Pancreas (tissue), 10 donors: ENCODE results near the gene TEPSIN. TPM values are rescaled to one million over a fixed set of nuclear protein-coding genes. Genes with fewer than 3 reads are reported as not detected.

Experiments
- ATAC-seq, 4 donors: fragments of 200-7000 bp; cut with Tn5 transposase; one replicate each; pipeline versions ENCODE4 v1.8.0 to v1.9.1; 2020; ENCODE audit warnings: mild to moderate bottlenecking in 4 of 4, moderate library complexity in 4 of 4
- DNase-seq, 6 donors: peaks; one replicate each; pipeline ENCODE4 v3.0.0-alpha.2; 2020
- FAIRE-seq: peaks from 2 replicates; lab custom pipeline; 2012; peaks lifted over from hg19 to GRCh38; lab: Jason Lieb, UNC
- H3K27ac ChIP-seq, 4 donors: fragments of 200-600 bp; sonication (generic); 1 replicate in 3 of 4; 2 replicates in 1 of 4; pipeline versions ENCODE4 v1.5.0 to v1.8.0; 2020
- H3K27me3 ChIP-seq, 4 donors: fragments of 200-600 bp; one replicate each; pipeline ENCODE4 v1.8.0; 2021
- H3K36me3 ChIP-seq, 3 donors: fragments of 200-600 bp; sonication (generic) in 1 of 3; one replicate each; pipeline versions ENCODE4 v1.5.0 to v1.8.0; 2020 to 2021
- H3K4me1 ChIP-seq, 3 donors: fragments of 200-600 bp; one replicate each; pipeline ENCODE4 v1.8.0; 2021
- H3K4me3 ChIP-seq, 4 donors: fragments of 200-600 bp; sonication (generic) in 2 of 4; one replicate each; pipeline versions ENCODE4 v1.5.0 to v1.8.0; 2020 to 2021
- H3K9me3 ChIP-seq, 4 donors: fragments of 200-600 bp; one replicate each; pipeline ENCODE4 v1.8.0; 2021
- WGBS, 2 donors: extraction: QIAGEN DNeasy Blood & Tissue Kit; methylation state at CpG; one replicate each; pipeline ENCODE4 v1.1.7; 2013; 5-methylcytosine and 5-hydroxymethylcytosine counted together
- intact Hi-C, 3 donors: fragments of 100-400 bp; cut with DNase I; formaldehyde crosslinking; loops; one replicate each; pipeline versions ENCODE4 v1.11.1 to v1.14.2; 2022
- polyA plus RNA-seq, 2 donors: library from polyadenylated mRNA; stranded (reverse); fragments of 200-250 nt; gene quantifications; one replicate each; pipeline ENCODE4 v1.2.3, GENCODE V29; 2013
- total RNA-seq, 6 donors: library from RNA; stranded (reverse); fragmentation: NEBNext Ultra II Directional in 4 of 6; extraction: Animal tissue kit (Norgen Biotek cat#: 25700) in 4 of 6; gene quantifications; one replicate each; pipeline versions ENCODE4 v1.2.1 to v1.2.4, GENCODE V29; 2021 to 2023
- TF ChIP-seq, protein P1 (sequence below), 4 donors: fragments of 200-600 bp; sonication (generic) in 3 of 4; IDR thresholded peaks; one replicate each; pipeline versions ENCODE4 v1.5.0 to v1.8.0; 2021; ENCODE audit warnings: antibody characterized with exemption in 4 of 4
- donor health status: healthy with polysubstance abuse.
- donor health status: DM: no; HTN: no; CAD: no; lungs with moderate emphysema.
- donor health status: DM: no; HTN: no; CAD: no.
- donor health status: control.
- donor health status: control.
- donor health status: Bipolar disorder and iron deficiency.
- donor health status: DM: yes; HTN: yes; CAD: no.
- donor health status: DM: no; HTN: no; CAD: no.
- donor health status: DM: no; HTN: no; CAD: no.
- donor health status: DM: yes; HTN: yes; CAD: no.

The TEPSIN gene
- total and polyA plus RNA-seq, 8 donors = 13.8 to 98.5 (median 18.9) TPM

DNA sequence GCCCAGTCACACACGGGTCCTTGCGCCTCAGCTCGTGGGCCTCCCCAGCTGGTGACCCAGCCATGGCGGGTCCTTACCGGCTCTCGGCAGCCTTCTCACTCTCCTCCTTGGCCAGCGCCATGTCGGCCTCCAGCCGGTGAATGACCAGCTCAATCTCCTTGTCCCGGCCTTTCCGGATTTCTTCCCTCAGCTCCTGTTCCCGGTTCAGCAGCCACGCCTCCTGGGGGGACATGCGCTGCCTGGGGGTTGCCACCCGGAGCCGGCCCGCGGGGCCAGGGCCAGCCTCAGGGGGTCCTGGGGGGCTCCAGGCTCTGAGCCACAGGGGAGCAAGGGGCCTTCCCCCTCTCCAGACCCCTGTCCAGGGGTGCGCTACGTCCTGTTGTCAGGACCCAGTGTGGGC lies 47.7 kb downstream of the TEPSIN start:
- intact Hi-C loops = loop anchor here in 1 of 3 donors (5.0 kb wide), 1 partner anchor 49 kb away; no protein-coding TSS in a partner anchor
- peak in 2 of 6 donors; percentile 19 to 58 for DNase-seq
- Histone ChIP-seq H3K36me3 (no peaks in the 10 kb centered on the region), H3K27me3 (no peaks in the 10 kb centered on the region), H3K4me1 (no peaks in the 10 kb centered on the region), H3K9me3 (no peaks in the 10 kb centered on the region), H3K4me3 (no peak overlapping the region), H3K27ac (no peak overlapping the region)
- TF ChIP-seq, protein P1, sequence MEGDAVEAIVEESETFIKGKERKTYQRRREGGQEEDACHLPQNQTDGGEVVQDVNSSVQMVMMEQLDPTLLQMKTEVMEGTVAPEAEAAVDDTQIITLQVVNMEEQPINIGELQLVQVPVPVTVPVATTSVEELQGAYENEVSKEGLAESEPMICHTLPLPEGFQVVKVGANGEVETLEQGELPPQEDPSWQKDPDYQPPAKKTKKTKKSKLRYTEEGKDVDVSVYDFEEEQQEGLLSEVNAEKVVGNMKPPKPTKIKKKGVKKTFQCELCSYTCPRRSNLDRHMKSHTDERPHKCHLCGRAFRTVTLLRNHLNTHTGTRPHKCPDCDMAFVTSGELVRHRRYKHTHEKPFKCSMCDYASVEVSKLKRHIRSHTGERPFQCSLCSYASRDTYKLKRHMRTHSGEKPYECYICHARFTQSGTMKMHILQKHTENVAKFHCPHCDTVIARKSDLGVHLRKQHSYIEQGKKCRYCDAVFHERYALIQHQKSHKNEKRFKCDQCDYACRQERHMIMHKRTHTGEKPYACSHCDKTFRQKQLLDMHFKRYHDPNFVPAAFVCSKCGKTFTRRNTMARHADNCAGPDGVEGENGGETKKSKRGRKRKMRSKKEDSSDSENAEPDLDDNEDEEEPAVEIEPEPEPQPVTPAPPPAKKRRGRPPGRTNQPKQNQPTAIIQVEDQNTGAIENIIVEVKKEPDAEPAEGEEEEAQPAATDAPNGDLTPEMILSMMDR (IDR thresholded peaks at IDR 0.05) = no peak
- FAIRE-seq = no peak
- no peak for ATAC-seq
- 93 to 94% methylated on average over 20 of the region's 20 CpGs for WGBS, 2 donors

DNA sequence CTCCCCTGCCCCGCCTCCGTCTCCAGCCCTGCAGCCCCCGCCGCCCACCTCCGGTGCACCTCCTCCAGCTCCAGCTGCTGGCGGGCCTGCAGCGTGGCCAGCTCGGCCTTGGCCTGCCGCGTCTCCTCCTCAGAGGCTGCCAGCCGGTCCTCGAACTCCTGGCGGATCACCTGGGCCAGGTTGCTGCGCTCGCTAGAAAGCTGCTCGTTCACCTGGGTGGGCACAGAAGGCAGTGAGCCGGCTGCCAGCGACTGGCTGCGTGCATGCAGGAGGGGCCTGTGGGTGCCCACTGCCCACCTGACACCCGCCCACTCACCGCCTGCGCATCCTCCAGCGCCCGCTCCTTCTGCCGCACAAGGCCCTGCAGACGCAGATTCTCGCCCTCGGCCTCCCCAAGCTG lies 48.3 kb downstream of the TEPSIN start:
- ATAC-seq = no peak
- no peaks in the 10 kb centered on the region for H3K36me3 ChIP-seq
- no peaks in the 10 kb centered on the region for H3K27me3 ChIP-seq
- TF ChIP-seq, protein P1 (IDR thresholded peaks at IDR 0.05) = no peak
- H3K9me3 ChIP-seq = no peaks in the 10 kb centered on the region
- DNase-seq = peak in 1 of 6 donors; percentile 20
- 94 to 95% methylated on average over 28 of the region's 28 CpGs for WGBS, 2 donors
- H3K4me1 ChIP-seq = no peaks in the 10 kb centered on the region
- FAIRE-seq = no peak
- H3K27ac ChIP-seq = no peak overlapping the region
- H3K4me3 ChIP-seq = no peak overlapping the region
- intact Hi-C loops = loop anchor here in 1 of 3 donors (5.0 kb wide), 1 partner anchor 48 kb away; no protein-coding TSS in a partner anchor

DNA sequence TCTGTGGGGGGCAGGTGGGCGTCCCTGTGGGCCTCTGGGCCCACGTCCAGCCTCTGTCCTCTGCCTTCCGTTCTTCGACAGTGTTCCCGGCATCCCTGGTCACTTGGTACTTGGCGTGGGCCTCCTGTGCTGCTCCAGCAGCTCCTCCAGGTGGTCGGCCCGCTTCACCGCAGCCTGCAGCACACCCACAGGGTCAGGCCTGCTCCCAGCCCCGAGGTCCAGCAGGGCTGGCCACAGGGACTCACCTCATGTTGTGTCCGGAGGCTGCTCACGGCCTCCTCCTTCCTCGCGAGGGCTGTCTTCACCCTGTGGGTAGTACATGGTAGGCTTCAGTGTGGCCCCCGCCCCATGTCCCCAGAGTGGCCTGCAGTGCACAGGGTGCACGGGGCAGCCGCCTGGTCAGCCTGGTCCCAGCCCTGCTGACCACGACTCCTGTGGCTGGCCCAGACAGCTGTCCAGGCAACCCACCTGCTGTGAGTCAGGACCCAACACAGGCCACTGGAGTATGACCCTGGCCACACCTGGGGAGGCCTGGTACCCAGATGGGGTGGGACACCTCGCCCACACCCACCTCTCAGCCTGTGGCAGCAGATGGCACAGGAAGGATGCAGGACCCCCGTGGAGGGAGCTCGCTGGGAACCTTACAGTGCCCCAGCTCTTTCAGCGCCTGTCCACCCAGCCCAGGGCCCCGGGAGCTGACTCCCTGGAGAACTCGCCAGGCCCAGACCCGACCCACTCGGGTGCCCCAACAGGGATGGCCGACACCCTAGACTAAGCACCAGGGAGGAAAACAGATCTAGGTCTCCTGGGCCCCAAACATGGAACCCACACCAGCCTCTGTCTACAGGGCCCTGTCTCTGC lies 49.0 kb downstream of the TEPSIN start:
- WGBS, 2 donors = 80 to 84% methylated on average over 24 to 27 of the region's 27 CpGs
- Histone ChIP-seq H3K4me1 (no peaks in the 10 kb centered on the region), H3K27ac (no peak overlapping the region), H3K27me3 (no peaks in the 10 kb centered on the region), H3K36me3 (no peaks in the 10 kb centered on the region), H3K4me3 (no peak overlapping the region), H3K9me3 (no peaks in the 10 kb centered on the region)
- peak in 3 of 4 donors; percentile 54 to 88 (median 71) for ATAC-seq
- TF ChIP-seq, protein P1 (IDR thresholded peaks at IDR 0.05) = no peak
- intact Hi-C loops = loop anchor here in 1 of 3 donors (5.0 kb wide), 1 partner anchor 48 kb away; no protein-coding TSS in a partner anchor
- peak in 2 of 6 donors; percentile 33 to 77 for DNase-seq
- no peak for FAIRE-seq

DNA sequence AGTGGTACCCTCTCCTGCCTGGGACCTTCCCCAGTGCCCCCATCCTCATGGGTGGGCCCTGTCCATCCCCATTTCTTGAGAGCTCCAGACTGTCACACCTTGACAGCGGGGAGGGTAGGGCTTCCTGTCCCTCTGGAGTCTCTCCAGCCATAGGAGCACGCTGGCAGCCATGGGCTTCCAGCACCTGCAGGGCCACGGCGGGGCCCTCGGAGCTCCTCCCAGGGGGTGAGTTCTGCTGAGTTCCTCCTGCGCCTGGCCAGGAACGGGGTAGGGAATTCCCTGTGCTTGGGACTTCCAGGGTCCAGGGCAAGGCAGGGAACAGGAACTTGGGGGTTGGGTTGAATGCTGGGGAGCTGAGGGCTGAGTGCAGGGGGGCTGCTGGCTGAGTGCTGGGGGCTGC lies 49.8 kb downstream of the TEPSIN start:
- no peak overlapping the region for H3K4me3 ChIP-seq
- ATAC-seq = no peak
- no peaks in the 10 kb centered on the region for H3K36me3 ChIP-seq
- H3K27me3 ChIP-seq = no peaks in the 10 kb centered on the region
- H3K9me3 ChIP-seq = no peaks in the 10 kb centered on the region
- peak in 2 of 6 donors; percentile 16 to 55 for DNase-seq
- intact Hi-C loops = no loop called here
- no peak for FAIRE-seq
- H3K27ac ChIP-seq = no peak overlapping the region
- TF ChIP-seq, protein P1 (IDR thresholded peaks at IDR 0.05) = no peak
- 93 to 95% methylated on average over 7 of the region's 7 CpGs for WGBS, 2 donors
- H3K4me1 ChIP-seq = no peaks in the 10 kb centered on the region

DNA sequence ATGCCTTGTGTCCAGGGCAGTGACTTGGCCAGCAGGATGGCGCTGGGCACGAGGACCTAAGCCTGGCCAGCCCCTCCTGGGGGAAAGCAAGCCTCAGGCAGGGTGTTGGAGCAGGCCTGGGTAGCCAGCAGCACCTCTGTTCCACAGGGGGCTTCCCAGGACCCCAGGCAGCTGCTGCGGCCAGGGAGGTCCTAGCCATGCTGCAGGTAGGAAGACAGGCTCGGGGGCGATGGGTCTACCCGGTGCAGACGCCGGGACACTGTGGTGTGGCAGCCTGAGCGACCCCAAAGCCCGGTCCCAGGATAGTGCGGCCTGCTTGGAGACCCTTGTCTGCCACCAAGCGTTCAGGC lies 50.4 kb downstream of the TEPSIN start:
- Histone ChIP-seq H3K27ac (no peak overlapping the region), H3K9me3 (no peaks in the 10 kb centered on the region), H3K4me1 (no peaks in the 10 kb centered on the region), H3K27me3 (no peaks in the 10 kb centered on the region), H3K36me3 (no peaks in the 10 kb centered on the region), H3K4me3 (no peak overlapping the region)
- intact Hi-C loops = no loop called here
- WGBS, 2 donors = 95 to 97% methylated on average over 12 of the region's 12 CpGs
- ATAC-seq (no peak), FAIRE-seq (no peak), DNase-seq (peak in 1 of 6 donors; percentile 21)
- TF ChIP-seq, protein P1 (IDR thresholded peaks at IDR 0.05) = no peak
